ENCODE results near the gene MTARC1.

The MTARC1 gene

DNA sequence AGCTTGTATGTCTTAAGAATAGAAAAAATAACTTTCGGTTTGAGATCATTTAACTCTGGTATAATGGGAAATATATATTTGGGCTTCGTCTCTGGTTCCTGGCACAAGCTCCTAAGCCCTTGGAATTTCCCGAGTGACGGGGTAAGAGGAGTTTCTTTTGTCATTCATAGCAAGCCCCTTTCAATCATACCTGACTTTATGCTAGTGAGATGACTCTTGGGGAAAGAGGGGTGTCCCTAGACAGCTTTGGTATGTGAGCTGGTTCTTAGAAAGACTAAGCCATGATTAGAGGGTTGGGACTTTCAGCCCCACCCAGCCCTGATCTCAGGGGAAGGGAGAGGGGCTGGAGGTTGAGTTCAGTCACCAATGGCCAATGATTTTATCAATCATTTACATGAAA lies 13.9 kb upstream of the MTARC1 start:
- DNase-seq: no peak

DNA sequence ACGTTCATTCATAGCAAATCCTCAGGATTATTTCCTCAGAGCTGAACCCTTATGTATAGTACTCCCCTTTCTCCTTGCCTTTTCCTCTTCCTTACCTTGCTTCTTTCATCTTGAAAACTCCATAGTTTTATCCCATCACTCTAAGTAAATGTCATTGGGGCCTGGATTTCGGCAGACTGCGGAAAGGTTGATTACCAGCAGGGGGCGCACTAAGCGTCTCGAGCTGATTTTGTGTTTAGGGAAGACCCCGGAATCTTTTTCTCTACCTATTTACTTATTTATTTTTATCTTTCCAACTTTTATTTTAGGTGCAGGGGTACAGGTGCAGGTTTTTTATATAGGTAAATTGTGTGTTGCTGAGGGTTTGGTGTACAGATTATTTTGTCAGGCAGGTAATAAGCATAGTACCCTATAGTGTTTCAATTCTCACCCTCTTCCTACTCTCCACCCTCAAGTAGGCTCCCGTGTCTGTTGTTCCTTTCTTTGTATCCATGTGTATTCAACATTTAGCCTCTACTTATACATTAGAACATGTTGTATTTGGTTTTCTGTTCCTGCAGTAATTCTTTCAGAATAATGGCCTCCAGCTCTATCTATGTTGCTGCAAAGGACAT lies 11.4 kb upstream of the MTARC1 start:
- peak in 1 of 2 donors; percentile 14 for DNase-seq

DNA sequence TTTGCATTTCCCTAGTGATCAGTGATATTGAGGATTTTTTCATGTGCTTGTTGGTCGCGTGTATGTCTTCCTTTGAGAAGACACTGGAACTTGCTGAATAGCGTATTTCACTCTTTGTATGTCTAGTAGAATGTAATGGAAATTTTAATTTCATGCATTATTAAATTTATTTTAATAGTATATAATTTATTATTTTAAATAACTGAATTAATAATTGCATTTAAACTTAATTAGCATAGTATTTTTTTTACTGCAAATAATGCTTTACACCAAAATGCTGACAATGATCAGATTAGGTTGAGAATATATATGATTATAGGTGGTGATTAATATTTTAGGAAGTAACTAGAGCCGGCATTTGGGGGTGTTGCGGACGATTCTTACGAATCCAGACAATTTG lies 10.5 kb upstream of the MTARC1 start:
- no peak for DNase-seq

DNA sequence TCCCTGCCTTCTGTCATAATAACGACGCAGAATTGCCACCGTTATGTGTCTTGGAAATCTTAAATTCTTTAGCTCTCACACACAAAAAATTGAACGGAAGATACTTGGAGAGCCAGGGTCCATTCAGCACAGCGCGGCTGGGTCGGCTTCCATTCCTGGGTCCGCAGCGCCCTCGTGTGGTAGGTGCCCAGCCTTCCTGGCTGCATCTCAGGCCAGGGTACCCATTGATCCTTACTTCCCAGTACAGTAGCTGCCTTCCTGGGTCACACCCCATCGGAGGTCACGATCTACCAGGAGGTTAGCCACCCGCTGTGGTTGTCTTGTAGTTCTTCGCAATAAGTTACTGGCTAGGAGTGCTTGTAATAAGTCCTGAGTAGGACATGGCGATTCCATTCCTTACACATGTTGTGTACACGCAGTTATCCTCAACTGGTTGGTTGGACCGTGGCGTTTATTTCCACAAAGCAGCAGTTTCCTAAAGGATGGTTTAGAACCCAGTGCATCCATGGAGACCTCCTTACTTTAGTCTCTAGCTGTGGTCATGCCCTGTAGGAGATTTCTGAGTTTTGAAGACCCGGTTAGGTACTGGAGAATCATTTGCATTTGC lies 9.9 kb upstream of the MTARC1 start:
- peak; percentile 49 to 57 for DNase-seq

DNA sequence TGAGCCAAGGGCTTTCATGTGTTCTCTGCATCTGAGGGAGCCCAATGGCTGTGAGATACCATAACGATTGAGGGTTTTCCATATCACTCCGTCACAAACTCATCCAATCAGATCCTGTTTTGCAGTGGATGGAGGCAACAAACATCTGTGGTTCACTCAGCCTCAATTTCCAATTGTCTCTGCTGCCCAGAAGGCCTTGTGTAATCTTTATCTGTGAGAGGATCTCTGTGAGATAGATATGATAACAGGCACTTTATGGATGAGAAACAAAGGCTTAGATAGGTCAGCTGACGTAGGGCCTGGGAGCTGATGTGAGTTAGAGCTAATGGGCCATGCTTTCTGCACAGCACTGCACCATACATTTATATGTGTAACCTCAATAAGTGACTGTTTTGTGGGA lies 3.3 kb upstream of the MTARC1 start:
- DNase-seq: no peak

DNA sequence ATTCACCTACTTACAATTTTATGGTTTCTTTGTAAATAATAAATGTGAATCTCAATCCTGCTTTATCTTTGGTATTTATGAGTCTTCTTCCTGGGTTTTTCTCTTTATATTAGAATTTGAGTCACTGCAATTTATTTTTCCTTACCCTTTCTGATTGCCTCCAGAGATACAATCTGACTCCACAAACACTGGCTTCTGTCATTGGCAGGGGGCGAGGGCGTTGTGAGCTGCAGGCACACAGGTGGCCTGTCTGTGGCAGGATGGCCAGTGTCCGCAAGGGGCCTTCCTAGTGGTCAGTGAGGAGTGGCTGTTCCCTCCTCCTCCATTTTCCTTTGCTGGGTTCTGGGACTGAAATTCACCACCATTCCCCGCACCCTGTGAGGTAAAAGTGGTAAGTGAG lies 2.0 kb upstream of the MTARC1 start:
- no peak for DNase-seq

DNA sequence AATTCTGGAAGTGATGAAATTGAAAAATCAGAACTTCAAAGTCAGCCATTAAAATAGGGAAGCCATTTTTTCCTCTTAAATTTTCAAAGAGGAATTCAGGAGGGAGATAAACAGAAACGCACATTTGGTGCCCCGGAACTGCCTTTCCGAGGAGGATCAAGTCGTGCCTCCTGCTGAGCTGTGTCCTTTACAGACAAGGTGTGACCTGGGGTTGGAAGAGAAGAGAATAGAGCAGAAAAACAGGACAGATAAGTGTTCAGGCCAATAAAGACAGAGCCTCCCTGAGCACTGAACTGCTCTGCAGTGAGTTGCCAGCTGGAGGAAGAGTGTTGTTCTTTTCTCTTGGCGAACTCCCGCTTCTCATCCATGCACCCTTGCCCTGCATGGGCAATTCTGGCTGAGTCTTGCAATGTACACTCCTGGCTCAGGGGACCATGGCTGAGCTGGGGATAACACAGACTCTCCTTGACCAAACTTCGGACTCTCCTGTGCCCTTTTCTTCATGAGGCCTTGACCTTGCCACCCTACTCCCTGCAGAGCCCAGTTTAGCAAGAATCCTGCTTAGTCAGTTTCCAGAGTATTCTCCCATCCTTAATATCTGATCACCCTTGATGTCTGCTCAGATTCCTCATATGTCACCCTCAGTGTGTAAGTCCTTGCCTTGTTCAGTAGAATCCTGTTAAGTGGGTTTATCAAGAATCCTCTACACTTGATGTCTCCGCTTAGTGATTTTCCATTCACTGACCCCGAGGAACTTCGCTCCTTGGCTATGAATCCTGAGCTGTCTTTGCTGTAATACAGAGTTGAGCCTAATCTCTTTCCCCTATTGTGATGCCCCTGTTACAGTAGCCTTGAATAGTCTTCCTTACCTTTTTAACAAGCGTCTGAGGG lies 1.3 kb upstream of the MTARC1 start:
- no peak for DNase-seq

DNA sequence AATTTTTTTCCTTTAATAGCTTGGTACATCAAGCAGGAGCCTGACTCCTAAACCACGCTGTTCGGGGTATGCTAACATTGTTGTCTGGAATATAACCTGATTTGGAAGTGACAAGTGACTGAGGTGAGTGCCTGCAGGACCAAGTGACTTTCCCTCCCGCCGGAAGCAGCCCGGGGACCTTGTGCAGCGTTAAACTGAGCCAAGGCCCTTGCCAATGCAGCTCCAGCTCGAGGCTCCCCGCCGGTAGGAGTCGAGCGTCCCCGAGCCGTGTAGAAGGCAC lies 716 bp upstream of the MTARC1 start:
- no peak for DNase-seq

DNA sequence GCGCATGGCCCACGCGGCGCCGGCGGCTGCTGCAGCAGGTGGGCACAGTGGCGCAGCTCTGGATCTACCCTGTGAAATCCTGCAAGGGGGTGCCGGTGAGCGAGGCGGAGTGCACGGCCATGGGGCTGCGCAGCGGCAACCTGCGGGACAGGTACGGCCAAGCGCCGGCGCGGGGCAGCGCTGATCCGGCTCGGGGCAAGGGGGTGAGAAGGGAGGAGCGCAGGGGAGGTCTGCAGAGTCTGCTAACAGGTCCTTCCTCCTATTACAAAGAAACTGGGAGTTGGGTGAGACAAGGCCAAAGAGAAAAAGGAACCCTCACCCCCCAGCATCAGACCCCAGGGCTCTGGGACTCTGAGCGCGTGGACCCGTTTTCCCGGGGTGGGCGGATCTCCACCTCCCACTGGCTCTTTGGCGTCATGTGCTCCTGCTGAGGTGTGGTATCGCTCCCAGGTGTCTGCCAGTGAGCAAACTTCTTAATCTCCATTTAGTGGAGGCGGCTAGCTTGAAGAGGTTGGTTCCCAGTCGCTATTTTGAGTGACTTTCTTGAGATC lies 431 bp downstream of the MTARC1 start:
- DNase-seq: no peak

DNA sequence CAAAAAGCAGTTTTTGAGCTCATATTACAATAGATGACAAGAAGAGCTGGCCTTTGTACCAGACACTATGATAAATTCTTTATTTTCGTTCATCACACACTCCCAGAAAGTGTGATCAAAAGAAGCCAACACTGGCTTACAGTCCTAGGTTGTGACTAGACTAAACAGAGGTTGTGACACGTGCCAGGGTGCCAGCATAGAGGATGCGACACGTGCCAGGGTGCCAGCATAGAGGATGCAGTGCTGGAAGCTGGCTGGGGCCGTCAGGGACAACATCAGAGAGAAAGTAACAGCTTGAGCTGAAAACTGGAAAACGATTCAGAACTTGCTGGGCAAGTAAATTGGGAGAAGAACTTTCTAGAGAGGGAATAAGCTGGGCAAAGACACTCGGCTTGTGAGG lies 2.2 kb downstream of the MTARC1 start:
- DNase-seq: no peak

DNA sequence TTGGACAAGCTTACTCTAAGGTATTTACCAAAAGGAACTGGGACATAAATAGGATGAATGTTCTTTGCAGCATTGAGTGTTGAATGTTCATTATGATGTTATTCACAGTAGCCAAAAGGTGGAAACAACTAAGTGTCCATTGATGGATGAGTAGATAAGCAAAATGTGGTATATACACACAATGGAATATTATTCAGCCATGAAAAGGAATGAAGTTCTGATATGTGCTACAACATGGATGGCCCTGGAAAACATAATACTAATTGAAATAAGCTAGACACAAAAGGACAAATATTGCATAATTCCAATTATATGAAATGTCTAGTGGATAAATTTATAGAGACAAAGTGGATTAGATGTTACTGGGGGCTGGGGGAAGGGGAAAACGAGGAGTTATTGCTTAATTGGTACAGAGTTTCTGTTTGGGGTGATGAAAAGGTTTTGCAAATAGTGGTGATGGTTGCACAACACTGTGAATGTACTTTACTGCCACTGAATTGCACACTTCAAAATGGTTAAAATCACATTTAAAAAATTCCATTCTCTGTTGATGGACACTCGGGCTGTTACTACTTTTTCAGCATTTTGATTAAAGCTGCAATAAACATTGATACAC lies 2.9 kb downstream of the MTARC1 start:
- DNase-seq: no peak

DNA sequence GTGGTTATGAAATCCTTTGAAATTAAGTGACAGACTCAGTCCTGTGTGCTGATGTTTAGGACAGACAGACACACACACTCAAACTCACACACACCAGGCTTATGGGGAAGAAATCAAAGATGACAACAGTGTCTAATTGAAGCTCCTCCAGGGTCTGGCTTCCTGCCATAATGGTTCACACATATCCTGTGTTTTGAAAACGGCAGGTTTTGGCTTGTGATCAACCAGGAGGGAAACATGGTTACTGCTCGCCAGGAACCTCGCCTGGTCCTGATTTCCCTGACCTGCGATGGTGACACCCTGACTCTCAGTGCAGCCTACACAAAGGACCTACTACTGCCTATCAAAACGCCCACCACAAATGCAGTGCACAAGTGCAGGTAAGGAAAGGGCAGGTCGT lies 4.6 kb downstream of the MTARC1 start:
- DNase-seq: no peak

DNA sequence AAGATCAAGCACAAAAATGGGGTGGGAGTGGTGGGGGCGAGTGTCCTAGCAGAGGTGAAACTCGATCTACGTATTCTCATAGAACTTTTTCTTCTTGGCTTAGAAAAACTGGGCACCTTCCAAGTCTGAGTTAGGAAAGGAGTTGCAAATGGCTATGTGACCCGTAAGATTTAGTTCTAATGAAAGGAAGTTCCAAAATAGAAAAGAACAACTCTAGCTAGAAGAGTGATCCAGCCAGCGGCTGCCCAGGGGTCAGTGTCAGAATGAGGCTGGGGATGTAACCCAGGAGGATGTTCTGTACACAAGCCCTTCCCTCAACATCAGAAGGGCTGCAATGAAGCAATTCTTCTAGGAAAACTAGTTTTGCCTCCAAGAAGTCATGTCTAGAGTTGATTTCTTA lies 5.2 kb downstream of the MTARC1 start:
- no peak for DNase-seq

DNA sequence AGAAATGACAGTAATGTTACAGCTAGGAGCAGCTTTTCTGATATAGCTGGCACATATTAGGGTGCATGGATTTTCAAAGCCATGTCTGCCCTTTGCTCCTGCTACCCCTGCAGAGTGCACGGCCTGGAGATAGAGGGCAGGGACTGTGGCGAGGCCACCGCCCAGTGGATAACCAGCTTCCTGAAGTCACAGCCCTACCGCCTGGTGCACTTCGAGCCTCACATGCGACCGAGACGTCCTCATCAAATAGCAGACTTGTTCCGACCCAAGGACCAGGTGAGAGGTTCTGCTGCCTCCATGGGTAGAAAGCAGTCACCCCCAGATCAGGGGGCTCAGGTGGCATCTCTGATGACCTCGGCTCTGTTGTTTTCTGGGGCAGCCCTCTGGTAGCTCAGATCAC lies 9.8 kb downstream of the MTARC1 start:
- no peak for DNase-seq

DNA sequence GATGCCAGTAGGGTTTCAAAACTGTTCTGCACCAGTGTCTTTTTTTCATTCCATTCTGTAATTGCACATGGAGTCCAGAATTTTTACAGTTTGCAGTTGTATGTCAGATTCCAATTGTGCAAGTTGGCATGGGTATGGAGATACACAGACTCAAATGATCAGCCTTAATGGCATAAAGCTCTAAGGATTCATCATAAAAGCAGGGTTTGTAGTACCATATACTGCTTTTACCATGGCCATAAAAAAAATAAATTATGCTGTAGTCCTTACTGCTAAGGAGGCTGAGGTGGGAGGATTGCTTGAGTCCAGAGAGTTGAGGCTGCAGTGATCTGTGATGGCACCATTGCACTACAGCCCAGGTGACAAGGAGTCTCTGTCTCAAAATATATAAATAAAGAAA lies 10.3 kb downstream of the MTARC1 start:
- DNase-seq: no peak

DNA sequence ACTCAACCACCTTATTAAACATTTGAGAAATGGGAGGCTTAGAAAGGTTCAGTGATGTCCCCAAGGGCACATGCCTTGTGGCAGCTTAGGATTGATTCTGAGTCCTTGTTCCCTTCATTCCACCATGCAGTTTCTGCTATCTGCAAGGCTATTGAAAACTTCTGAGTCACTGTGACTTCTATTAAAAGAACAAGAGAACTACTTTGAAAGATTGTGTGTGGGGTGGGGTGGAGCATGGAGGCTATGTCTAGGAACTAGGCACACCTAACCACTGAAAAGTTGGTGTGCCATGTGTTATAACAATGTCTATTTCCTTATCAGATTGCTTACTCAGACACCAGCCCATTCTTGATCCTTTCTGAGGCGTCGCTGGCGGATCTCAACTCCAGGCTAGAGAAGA lies 10.8 kb downstream of the MTARC1 start:
- no peak for DNase-seq

DNA sequence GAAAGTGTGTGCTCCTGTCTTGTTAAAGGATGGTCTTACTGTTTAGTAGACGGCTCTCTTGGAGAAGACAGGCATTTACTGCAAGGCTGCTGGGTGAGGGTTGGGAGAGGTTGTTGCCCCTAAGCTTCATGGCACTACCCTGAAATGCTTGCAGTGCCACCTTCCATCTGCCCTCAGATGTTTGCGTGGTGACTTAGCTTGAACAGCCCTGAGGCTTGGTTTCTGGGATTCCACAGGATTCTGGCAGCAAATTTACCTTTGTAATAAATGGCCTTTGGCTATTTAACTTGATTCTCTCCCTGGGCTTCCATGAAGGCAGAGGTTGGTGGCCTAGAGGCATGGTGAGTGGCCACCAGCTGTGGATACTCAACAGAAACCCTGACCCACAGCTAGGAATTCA lies 11.6 kb downstream of the MTARC1 start:
- no peak for DNase-seq

DNA sequence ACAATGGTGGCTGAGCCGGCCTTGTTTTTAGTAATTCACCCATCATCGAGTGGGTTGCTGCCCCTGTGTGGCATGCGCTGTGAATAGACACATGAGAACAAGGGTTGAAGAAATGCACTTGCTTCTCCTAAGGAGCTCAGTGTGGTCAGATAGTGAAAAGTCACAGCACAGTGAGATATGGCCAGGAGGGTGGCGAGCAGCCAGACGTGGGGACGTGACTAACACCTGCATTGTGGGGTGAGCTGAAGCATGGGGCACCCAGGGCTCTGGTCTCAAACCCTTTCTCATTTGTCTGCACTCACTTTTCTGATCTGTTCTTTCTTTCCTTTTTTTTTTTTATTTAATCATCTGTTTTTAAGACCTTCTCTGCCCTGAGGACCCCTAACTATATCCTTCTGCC lies 13.5 kb downstream of the MTARC1 start:
- DNase-seq: no peak

DNA sequence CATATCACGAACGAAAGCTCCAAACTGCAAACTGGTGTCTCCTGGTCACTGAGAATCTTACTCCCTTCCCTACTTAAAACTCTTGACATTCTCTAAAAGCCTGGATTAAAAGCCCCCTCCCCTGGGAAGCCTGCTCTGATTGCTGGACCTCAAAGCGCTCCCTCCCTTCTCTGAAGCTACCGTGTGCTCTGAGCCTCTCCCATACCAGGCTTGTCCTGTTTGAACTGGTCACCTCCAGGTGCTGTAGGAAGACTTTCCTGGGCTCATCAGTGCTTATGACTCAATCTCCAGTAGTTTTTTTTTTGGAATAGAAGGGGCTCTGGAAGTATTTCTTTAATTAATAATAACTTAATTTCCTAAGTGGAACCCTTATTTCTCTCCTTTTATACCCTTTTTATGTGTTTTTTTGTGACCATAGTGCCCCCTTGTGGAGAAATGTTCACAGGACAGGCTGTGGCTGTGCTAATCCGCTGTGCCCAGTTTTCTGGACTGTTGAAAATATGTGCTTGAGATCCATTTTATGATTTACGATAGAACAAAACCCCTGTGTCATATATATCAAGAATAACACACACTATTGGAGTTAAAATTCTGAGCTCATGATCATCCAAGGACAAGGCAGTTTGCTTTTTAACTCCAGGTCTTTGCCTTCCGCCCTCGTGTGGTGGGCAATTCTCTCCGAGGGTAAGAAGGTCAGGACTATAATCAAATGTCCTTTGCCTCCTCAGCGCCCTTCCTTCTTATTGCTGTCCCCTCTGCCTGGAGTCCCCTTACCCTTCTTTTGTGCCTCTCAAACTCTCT lies 16.9 kb downstream of the MTARC1 start:
- peak in 1 of 2 donors; percentile 7 for DNase-seq

DNA sequence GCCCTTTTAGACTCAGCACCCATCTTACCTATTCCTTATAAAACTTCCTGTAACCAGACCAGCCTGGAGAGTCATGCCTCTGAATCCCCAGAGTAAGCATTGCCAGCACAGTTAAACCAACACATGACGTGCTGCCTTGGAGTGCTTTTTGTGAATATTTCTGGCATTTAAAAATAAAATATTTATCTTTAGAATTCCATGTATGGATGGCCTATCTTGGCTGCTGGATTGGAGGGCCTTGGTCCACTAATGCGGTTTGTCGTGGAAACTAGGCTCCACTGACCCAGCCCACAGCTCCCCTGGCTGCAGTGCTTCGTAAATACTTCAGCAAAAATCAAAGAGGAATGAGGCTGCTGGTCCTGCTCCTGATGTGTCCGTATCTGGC lies 17.5 kb downstream of the MTARC1 start:
- DNase-seq: no peak

DNA sequence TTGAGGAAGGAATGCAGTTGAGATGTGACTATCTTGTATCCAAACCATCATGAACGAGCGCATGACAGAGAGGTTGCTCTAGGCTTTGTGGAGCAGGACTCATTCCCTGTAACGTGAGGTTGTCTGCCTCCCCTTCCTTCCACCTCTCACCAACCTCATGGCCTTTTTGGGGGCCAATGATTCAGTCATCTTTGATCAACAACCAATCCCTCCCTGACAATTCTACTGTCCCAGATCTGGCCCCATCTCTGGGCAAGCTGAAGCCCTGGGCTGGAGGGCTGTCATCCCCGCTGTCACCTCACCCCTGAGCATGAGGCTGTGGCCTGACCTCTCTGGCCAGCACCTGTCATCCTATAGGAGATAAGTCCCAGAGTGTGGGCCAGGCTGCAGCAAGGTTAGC lies 19.7 kb downstream of the MTARC1 start:
- no peak for DNase-seq

DNA sequence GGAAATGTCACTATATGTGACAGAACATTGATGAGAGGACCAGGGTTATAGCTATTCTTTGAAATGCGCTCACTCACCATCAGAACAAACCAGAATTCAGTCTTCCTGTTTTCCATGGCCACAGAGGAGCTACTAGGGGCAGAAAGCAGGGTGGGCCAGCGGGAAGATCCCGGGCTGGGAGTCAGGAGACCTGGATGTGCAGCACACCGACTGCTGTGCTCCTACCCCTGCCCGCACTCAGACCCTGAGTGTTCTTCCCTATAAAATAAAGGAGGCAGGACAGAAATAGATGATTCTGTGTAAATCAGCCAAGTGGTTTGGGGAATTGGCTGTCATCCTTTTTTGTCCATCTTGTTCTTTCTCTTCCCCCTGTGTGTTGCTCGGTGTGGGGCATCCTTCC lies 21.0 kb downstream of the MTARC1 start:
- DNase-seq: no peak
